WTC11 (cell line): ENCODE data around the gene RIMBP2. TPM values are rescaled to one million over a fixed set of nuclear protein-coding genes. Genes with fewer than 3 reads are reported as not detected.

Source experiments
- ATAC-seq: fragments of 200-7000 bp; cut with Tn5 transposase; 2 replicates; pipeline ENCODE4 v1.10.0; 2021; ENCODE audit warnings: mild to moderate bottlenecking, moderate library complexity
- CTCF ChIA-PET: fragments of 300-600 bp; sonication (Branson Sonifier 250); formaldehyde crosslinking; loops from one replicate; lab custom pipeline; 2021; ENCODE audit warnings: antibody characterized with exemption; lab: Charles Lee
- POLR2A ChIA-PET: fragments of 350-600 bp; sonication (Branson Sonifier 250); formaldehyde crosslinking; loops from one replicate; lab custom pipeline; 2021; ENCODE audit warnings: antibody characterized with exemption; lab: Charles Lee
- DNase-seq: peaks from one replicate; pipeline ENCODE4 v3.0.0; 2021; ENCODE audit warnings: low spot score
- H3K27ac Mint-ChIP-seq: 2 replicates; pipeline ENCODE4 v1.8.0; 2021; ENCODE audit warnings: mixed read lengths
- H3K27me3 Mint-ChIP-seq: 2 replicates; pipeline ENCODE4 v1.8.0; 2021; ENCODE audit warnings: low read depth, mild to moderate bottlenecking, moderate library complexity, mixed read lengths
- H3K36me3 Mint-ChIP-seq: 2 replicates; pipeline ENCODE4 v1.8.0; 2021; ENCODE audit warnings: mixed read lengths
- H3K4me1 Mint-ChIP-seq: 2 replicates; pipeline ENCODE4 v1.8.0; 2022; ENCODE audit warnings: mixed read lengths
- H3K4me3 Mint-ChIP-seq: 2 replicates; pipeline ENCODE4 v1.8.0; 2021; ENCODE audit warnings: mild to moderate bottlenecking, moderate library complexity, mixed read lengths
- H3K9me3 Mint-ChIP-seq: 2 replicates; pipeline ENCODE4 v1.8.0; 2021; ENCODE audit warnings: mixed read lengths
- AFF4 ChIP-seq: sonication (generic); formaldehyde crosslinking; IDR thresholded peaks from 2 replicates; pipeline ENCODE4 v1.8.1; 2023; ENCODE audit warnings: mild to moderate bottlenecking, missing genetic modification reagents, borderline replicate concordance
- E2F4 ChIP-seq: sonication (generic); formaldehyde crosslinking; IDR thresholded peaks from 2 replicates; pipeline ENCODE4 v1.8.1; 2022; ENCODE audit warnings: low read depth, mild to moderate bottlenecking, moderate library complexity, missing genetic modification reagents, borderline replicate concordance
- EMX1 ChIP-seq: fragments of 250-450 bp; sonication (Bioruptor Pico); IDR thresholded peaks from 2 replicates; pipeline ENCODE4 v1.8.0; 2021; ENCODE audit warnings: mild to moderate bottlenecking
- FOXK1 ChIP-seq: sonication (generic); formaldehyde crosslinking; IDR thresholded peaks from 2 replicates; pipeline ENCODE4 v1.8.0; 2022; ENCODE audit warnings: mild to moderate bottlenecking, moderate library complexity, missing genetic modification reagents
- IRF1 ChIP-seq: sonication (generic); formaldehyde crosslinking; IDR thresholded peaks from 2 replicates; pipeline ENCODE4 v1.8.0; 2023; ENCODE audit warnings: missing genetic modification reagents
- MXD4 ChIP-seq: fragments of 250-450 bp; sonication (Bioruptor Pico); IDR thresholded peaks from 2 replicates; pipeline ENCODE4 v1.8.0; 2021; ENCODE audit warnings: mild to moderate bottlenecking, moderate library complexity, borderline replicate concordance
- NR2C2 ChIP-seq: sonication (generic); formaldehyde crosslinking; IDR thresholded peaks from 2 replicates; pipeline ENCODE4 v1.8.0; 2022; ENCODE audit warnings: mild to moderate bottlenecking, missing genetic modification reagents
- RELA ChIP-seq: sonication (generic); formaldehyde crosslinking; IDR thresholded peaks from 2 replicates; pipeline ENCODE4 v1.8.1; 2022; ENCODE audit warnings: missing genetic modification reagents, mild to moderate bottlenecking, borderline replicate concordance
- SMAD3 ChIP-seq: sonication (generic); formaldehyde crosslinking; IDR thresholded peaks from 2 replicates; pipeline ENCODE4 v1.8.0; 2022; ENCODE audit warnings: missing genetic modification reagents, mild to moderate bottlenecking, borderline replicate concordance
- USF1 ChIP-seq: sonication (generic); formaldehyde crosslinking; IDR thresholded peaks from 2 replicates; pipeline ENCODE4 v1.8.0; 2022; ENCODE audit warnings: mild to moderate bottlenecking, missing genetic modification reagents
- ZBTB43 ChIP-seq: sonication (generic); formaldehyde crosslinking; IDR thresholded peaks from 2 replicates; pipeline ENCODE4 v1.8.1; 2023; ENCODE audit warnings: mild to moderate bottlenecking, missing genetic modification reagents
- ZNF138 ChIP-seq: sonication (generic); formaldehyde crosslinking; conservative IDR thresholded peaks from 2 replicates; pipeline ENCODE4 v1.8.1; 2022; ENCODE audit warnings: mild to moderate bottlenecking, moderate library complexity, missing genetic modification reagents
- ZNF219 ChIP-seq: sonication (generic); formaldehyde crosslinking; IDR thresholded peaks from 2 replicates; pipeline ENCODE4 v1.8.0; 2023; ENCODE audit warnings: missing genetic modification reagents, mild to moderate bottlenecking, borderline replicate concordance
- ZNF416 ChIP-seq: fragments of 250-450 bp; sonication (Bioruptor Pico); IDR thresholded peaks from 2 replicates; pipeline ENCODE4 v1.9.0; 2021; ENCODE audit warnings: mild to moderate bottlenecking, inconsistent platforms
- total RNA-seq: library from RNA; stranded (reverse); gene quantifications from 3 replicates; pipeline ENCODE4 v1.2.3, GENCODE V29; 2021
- TF ChIP-seq, protein P1 (sequence below): fragments of 250-450 bp; sonication (Bioruptor Pico); IDR thresholded peaks from 2 replicates; pipeline ENCODE4 v1.9.0; 2021; ENCODE audit warnings: mild to moderate bottlenecking, borderline replicate concordance
- TF ChIP-seq, protein P2 (sequence below): fragments of 250-450 bp; sonication (Bioruptor Pico); IDR thresholded peaks from 2 replicates; pipeline ENCODE4 v1.8.0; 2021; ENCODE audit warnings: mild to moderate bottlenecking

The RIMBP2 gene
- total RNA-seq, 1 experiment from 2014 or later, result 2.6 TPM

- CTCF ChIA-PET, result no interaction called here
- H3K36me3 Mint-ChIP-seq, result peaks cover 13% of the 10 kb centered on the region; the same call in 1 of the 2 replicates
- peaks cover 21% of the 10 kb centered on the region for H3K4me1 Mint-ChIP-seq
- H3K4me3 Mint-ChIP-seq, result no peak overlapping the region
- ATAC-seq, result no peak
- POLR2A ChIA-PET, result no interaction called here
- no peak overlapping the region for H3K27ac Mint-ChIP-seq
- peaks cover 24% of the 10 kb centered on the region for H3K9me3 Mint-ChIP-seq
- H3K27me3 Mint-ChIP-seq, result no peaks in the 10 kb centered on the region
- TF ChIP-seq SMAD3 (CRISPR knock-in tag) (no peak), NR2C2 (CRISPR knock-in tag) (no peak), RELA (CRISPR knock-in tag) (no peak), ZNF138 (CRISPR knock-in tag) (no peak), FOXK1 (no peak), E2F4 (CRISPR knock-in tag) (no peak), AFF4 (no peak), EMX1 (no peak), ZNF416 (no peak), IRF1 (no peak), MXD4 (CRISPR knock-in tag) (no peak), ZBTB43 (CRISPR knock-in tag) (no peak), USF1 (CRISPR knock-in tag) (no peak), ZNF219 (CRISPR knock-in tag) (no peak)
- TF ChIP-seq, protein P1, sequence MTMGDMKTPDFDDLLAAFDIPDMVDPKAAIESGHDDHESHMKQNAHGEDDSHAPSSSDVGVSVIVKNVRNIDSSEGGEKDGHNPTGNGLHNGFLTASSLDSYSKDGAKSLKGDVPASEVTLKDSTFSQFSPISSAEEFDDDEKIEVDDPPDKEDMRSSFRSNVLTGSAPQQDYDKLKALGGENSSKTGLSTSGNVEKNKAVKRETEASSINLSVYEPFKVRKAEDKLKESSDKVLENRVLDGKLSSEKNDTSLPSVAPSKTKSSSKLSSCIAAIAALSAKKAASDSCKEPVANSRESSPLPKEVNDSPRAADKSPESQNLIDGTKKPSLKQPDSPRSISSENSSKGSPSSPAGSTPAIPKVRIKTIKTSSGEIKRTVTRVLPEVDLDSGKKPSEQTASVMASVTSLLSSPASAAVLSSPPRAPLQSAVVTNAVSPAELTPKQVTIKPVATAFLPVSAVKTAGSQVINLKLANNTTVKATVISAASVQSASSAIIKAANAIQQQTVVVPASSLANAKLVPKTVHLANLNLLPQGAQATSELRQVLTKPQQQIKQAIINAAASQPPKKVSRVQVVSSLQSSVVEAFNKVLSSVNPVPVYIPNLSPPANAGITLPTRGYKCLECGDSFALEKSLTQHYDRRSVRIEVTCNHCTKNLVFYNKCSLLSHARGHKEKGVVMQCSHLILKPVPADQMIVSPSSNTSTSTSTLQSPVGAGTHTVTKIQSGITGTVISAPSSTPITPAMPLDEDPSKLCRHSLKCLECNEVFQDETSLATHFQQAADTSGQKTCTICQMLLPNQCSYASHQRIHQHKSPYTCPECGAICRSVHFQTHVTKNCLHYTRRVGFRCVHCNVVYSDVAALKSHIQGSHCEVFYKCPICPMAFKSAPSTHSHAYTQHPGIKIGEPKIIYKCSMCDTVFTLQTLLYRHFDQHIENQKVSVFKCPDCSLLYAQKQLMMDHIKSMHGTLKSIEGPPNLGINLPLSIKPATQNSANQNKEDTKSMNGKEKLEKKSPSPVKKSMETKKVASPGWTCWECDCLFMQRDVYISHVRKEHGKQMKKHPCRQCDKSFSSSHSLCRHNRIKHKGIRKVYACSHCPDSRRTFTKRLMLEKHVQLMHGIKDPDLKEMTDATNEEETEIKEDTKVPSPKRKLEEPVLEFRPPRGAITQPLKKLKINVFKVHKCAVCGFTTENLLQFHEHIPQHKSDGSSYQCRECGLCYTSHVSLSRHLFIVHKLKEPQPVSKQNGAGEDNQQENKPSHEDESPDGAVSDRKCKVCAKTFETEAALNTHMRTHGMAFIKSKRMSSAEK, result no peak
- TF ChIP-seq, protein P2, sequence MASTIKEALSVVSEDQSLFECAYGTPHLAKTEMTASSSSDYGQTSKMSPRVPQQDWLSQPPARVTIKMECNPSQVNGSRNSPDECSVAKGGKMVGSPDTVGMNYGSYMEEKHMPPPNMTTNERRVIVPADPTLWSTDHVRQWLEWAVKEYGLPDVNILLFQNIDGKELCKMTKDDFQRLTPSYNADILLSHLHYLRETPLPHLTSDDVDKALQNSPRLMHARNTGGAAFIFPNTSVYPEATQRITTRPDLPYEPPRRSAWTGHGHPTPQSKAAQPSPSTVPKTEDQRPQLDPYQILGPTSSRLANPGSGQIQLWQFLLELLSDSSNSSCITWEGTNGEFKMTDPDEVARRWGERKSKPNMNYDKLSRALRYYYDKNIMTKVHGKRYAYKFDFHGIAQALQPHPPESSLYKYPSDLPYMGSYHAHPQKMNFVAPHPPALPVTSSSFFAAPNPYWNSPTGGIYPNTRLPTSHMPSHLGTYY (CRISPR knock-in tag), result no peak
- no peak for DNase-seq
Observed at GRCh38 chr12:130655010-130655409, 61.1 kb downstream of the RIMBP2 start.
